ENCODE measurements around the gene PARD3. TPM values are rescaled to one million over a fixed set of nuclear protein-coding genes. Genes with fewer than 3 reads are reported as not detected.

PARD3 gene
- total RNA-seq, 1 donor: 4.8 TPM

DNA sequence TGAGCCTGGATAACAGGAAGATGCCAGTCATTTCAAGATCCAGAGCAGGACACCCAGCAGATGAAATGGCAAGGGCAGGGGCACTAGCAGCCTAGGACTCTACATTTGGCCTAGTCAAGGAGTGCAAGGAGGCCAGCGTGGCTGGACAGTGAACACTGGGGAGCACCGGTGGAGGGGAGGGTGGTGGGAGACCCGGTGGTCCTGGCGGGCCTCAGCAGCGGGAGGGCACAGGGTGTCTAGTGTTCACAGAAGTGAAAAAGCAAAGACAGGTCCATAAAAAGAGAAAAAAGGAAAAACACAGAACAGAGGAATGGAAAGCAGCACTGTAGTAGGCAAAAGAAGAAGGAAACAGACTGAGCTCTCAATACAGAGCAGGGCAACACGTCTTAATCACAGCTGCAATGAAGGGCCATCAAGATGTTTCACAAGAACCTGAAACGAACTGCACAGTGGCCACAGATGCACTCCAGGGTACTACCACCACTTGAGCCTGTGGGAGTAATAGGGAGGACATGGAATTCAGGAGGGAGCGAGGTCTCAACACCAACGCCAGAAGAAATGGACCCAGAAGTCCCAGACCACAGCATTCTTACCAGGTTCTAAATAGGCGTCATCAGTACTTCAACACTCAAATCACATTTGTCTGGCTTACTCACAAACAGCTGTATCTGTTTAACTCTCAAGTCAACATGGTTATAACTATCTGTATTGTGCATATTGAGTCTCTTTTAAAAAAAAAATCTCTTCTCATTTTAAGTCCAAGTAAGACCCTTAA lies 573.7 kb downstream of the PARD3 start:
- H3K4me3 ChIP-seq (ENCODE audit: low read length): no peak overlapping the region
- no peaks in the 10 kb centered on the region for H3K4me1 ChIP-seq (ENCODE audit: insufficient read depth, low read length)
- no peaks in the 10 kb centered on the region for H3K27me3 ChIP-seq (ENCODE audit: insufficient read depth, low read length)
- no peaks in the 10 kb centered on the region for H3K9me3 ChIP-seq (ENCODE audit: low read depth, low read length)

GRCh38 chr10:34240039-34240438 lies 575.1 kb downstream of the PARD3 start:
- Histone ChIP-seq H3K27me3 (ENCODE audit: insufficient read depth, low read length) (no peaks in the 10 kb centered on the region), H3K4me1 (ENCODE audit: insufficient read depth, low read length) (no peaks in the 10 kb centered on the region), H3K4me3 (ENCODE audit: low read length) (no peak overlapping the region), H3K9me3 (ENCODE audit: low read depth, low read length) (no peaks in the 10 kb centered on the region)

- Histone ChIP-seq H3K9me3 (ENCODE audit: low read depth, low read length) (no peaks in the 10 kb centered on the region), H3K27me3 (ENCODE audit: insufficient read depth, low read length) (no peaks in the 10 kb centered on the region), H3K4me1 (ENCODE audit: insufficient read depth, low read length) (no peaks in the 10 kb centered on the region), H3K4me3 (ENCODE audit: low read length) (no peak overlapping the region)
Observed at GRCh38 chr10:34237898-34238455, 577.1 kb downstream of the PARD3 start.

DNA sequence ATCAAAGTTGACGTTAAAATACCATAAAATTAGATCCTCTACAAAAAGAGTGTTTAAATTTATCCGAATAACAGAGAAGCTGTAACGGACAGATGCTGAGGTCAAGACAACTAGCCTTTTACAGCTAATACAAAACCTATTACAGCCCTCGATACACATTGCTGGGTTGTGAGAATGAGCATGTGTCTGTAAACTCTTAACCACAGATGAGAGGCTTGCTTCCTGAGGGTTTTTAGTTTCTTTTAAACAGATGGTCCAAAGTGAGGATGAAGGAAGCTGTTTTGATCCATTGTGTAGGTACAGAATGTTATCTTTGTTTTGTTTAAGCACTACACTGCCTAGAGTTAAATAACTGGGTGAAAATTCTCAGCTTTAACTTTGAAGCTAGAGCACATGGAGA lies 578.2 kb downstream of the PARD3 start:
- Histone ChIP-seq H3K4me1 (ENCODE audit: insufficient read depth, low read length) (no peaks in the 10 kb centered on the region), H3K9me3 (ENCODE audit: low read depth, low read length) (no peaks in the 10 kb centered on the region), H3K4me3 (ENCODE audit: low read length) (no peak overlapping the region), H3K27me3 (ENCODE audit: insufficient read depth, low read length) (no peaks in the 10 kb centered on the region)

- H3K27me3 ChIP-seq (ENCODE audit: insufficient read depth, low read length): no peaks in the 10 kb centered on the region
- H3K4me1 ChIP-seq (ENCODE audit: insufficient read depth, low read length): no peaks in the 10 kb centered on the region
- H3K4me3 ChIP-seq (ENCODE audit: low read length): no peak overlapping the region
- H3K9me3 ChIP-seq (ENCODE audit: low read depth, low read length): no peaks in the 10 kb centered on the region
Observed at GRCh38 chr10:34235164-34235832, 579.8 kb downstream of the PARD3 start.

DNA sequence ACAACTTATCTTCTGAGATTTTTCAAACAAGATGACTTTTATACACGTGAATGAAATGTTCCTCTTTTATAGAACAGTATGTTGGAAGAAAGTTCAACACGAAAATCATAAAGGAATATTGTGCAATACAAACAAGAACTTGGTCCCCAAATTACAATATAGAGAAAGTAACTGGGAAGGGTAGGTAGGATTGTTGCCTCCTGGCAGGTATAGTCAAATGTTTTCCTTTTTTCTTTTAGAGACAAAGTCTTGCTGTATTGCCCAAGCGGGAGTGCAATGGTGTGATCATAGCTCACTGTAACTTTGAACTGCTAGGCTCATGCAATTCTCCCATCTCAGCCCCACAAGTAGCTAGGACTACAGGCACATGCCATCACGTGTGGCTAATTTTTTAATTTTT lies 582.6 kb downstream of the PARD3 start:
- no peaks in the 10 kb centered on the region for H3K27me3 ChIP-seq (ENCODE audit: insufficient read depth, low read length)
- H3K9me3 ChIP-seq (ENCODE audit: low read depth, low read length): no peaks in the 10 kb centered on the region
- H3K4me3 ChIP-seq (ENCODE audit: low read length): no peak overlapping the region
- H3K4me1 ChIP-seq (ENCODE audit: insufficient read depth, low read length): no peaks in the 10 kb centered on the region

DNA sequence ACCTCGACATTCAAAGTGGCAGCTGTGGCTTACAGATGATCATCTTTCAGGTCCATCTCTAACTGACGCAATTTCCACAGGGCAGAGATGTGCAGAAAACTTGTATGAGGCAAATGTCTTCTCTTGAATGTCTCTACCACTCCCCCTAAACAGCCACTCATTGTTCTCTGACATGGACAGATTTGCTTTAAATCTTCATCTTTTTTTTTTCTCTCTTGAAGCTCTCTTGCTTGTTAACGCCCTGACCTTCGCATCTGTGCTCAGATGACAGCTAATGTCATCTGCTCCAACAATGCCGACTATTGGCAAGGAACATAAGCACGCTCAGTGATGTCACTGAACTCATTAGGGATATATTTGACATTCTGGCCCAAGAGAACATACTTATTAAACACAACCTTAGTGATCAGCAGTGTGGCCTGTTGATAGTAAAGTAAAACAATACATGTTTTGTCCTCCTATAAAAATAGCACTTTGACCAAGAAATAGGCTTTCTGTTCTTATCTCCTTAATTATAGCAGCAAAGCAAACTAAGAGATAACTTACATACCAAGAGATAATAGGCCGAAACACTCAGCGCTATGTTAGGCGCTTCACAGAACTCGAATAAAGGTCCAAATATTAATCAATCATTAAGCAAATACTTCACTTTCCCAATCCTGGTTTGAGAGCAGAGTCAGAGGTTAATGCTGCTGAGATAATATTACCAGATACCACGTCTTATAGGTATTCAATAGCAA lies 583.5 kb downstream of the PARD3 start:
- no peak overlapping the region for H3K4me3 ChIP-seq (ENCODE audit: low read length)
- H3K27me3 ChIP-seq (ENCODE audit: insufficient read depth, low read length): no peaks in the 10 kb centered on the region
- H3K4me1 ChIP-seq (ENCODE audit: insufficient read depth, low read length): no peaks in the 10 kb centered on the region
- H3K9me3 ChIP-seq (ENCODE audit: low read depth, low read length): no peaks in the 10 kb centered on the region

- Histone ChIP-seq H3K27me3 (ENCODE audit: insufficient read depth, low read length) (no peaks in the 10 kb centered on the region), H3K4me1 (ENCODE audit: insufficient read depth, low read length) (no peaks in the 10 kb centered on the region), H3K4me3 (ENCODE audit: low read length) (no peak overlapping the region), H3K9me3 (ENCODE audit: low read depth, low read length) (no peaks in the 10 kb centered on the region)
Observed at GRCh38 chr10:34229917-34230316, 585.2 kb downstream of the PARD3 start.

DNA sequence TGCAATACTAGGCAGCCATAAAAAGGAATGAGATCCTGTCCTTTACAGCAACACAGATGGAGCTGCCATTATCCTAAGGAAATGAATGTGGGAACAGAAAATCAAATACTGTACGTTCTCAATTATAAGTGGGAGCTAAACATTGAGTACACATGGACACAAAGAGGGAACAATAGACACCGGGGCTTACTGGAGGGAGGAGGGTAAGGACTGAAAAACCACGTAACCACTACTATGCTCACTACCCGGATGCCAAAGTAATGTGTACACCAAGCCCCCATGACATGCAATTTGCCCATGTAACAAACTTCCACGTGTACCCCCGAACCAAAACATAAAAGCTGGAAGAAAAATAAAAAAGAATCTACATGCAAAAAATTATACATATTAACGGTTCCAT lies 587.0 kb downstream of the PARD3 start:
- Histone ChIP-seq H3K27me3 (ENCODE audit: insufficient read depth, low read length) (no peaks in the 10 kb centered on the region), H3K9me3 (ENCODE audit: low read depth, low read length) (no peaks in the 10 kb centered on the region), H3K4me1 (ENCODE audit: insufficient read depth, low read length) (no peaks in the 10 kb centered on the region), H3K4me3 (ENCODE audit: low read length) (no peak overlapping the region)

- Histone ChIP-seq H3K4me3 (ENCODE audit: low read length) (no peak overlapping the region), H3K9me3 (ENCODE audit: low read depth, low read length) (no peaks in the 10 kb centered on the region)
Observed at GRCh38 chr10:34224639-34225038, 590.5 kb downstream of the PARD3 start.

DNA sequence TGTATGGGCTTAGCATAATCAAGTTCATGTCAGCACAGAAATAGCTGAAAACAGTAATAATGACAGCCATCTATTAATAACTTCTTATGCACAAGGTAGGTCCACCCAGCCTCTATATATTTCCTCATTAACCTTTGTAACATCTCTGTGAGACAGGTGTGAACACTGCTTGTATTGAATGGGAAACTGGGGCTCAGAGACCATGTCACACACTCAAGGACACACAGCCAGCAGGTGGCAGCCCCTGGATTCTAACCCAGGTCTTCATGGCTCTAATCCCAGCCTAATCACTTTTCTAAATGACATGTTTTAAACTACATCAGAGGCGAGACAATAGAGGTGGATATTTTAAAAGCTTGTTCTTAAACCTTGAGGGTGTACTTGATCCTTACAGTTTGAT lies 591.4 kb downstream of the PARD3 start:
- H3K27me3 ChIP-seq (ENCODE audit: insufficient read depth, low read length): no peaks in the 10 kb centered on the region
- H3K4me3 ChIP-seq (ENCODE audit: low read length): no peak overlapping the region
- no peaks in the 10 kb centered on the region for H3K4me1 ChIP-seq (ENCODE audit: insufficient read depth, low read length)
- H3K9me3 ChIP-seq (ENCODE audit: low read depth, low read length): no peaks in the 10 kb centered on the region

More at GRCh38 chr10:34224639-34225038, 590.5 kb downstream of the PARD3 start:
- H3K27me3 ChIP-seq (ENCODE audit: insufficient read depth, low read length): no peaks in the 10 kb centered on the region
- H3K4me1 ChIP-seq (ENCODE audit: insufficient read depth, low read length): no peaks in the 10 kb centered on the region

- Histone ChIP-seq H3K4me3 (ENCODE audit: low read length) (no peak overlapping the region), H3K4me1 (ENCODE audit: insufficient read depth, low read length) (no peaks in the 10 kb centered on the region), H3K9me3 (ENCODE audit: low read depth, low read length) (no peaks in the 10 kb centered on the region), H3K27me3 (ENCODE audit: insufficient read depth, low read length) (no peaks in the 10 kb centered on the region)
Observed at GRCh38 chr10:34222359-34222758, 592.7 kb downstream of the PARD3 start.

- no peaks in the 10 kb centered on the region for H3K27me3 ChIP-seq (ENCODE audit: insufficient read depth, low read length)
- no peaks in the 10 kb centered on the region for H3K4me1 ChIP-seq (ENCODE audit: insufficient read depth, low read length)
- no peaks in the 10 kb centered on the region for H3K9me3 ChIP-seq (ENCODE audit: low read depth, low read length)
- no peak overlapping the region for H3K4me3 ChIP-seq (ENCODE audit: low read length)
Observed at GRCh38 chr10:34219753-34220548, 595.1 kb downstream of the PARD3 start.

DNA sequence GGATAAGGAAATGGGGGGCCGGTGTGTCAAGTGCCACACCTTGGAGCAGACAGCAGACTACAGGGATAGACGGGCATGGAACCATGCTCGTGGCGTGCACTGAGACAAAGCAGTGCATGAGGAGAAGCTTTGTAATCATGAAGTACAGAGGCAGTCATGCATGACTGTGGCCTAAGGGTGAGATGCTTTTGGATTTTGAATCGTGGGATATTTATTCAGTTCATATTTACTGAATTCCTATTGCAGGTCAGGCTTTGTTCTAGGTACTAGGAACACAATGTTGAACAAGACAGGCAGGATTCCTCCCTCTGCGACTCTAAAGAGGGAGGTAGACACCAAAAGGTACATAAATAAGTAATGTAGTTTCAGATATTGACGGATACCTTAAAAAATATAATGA lies 597.6 kb downstream of the PARD3 start:
- Histone ChIP-seq H3K27me3 (ENCODE audit: insufficient read depth, low read length) (no peaks in the 10 kb centered on the region), H3K4me1 (ENCODE audit: insufficient read depth, low read length) (no peaks in the 10 kb centered on the region), H3K9me3 (ENCODE audit: low read depth, low read length) (no peaks in the 10 kb centered on the region), H3K4me3 (ENCODE audit: low read length) (no peak overlapping the region)

All from mononuclear cell (primary cell).